GM18507 (cell line): ENCODE measurements around the gene PDE4D.
"Not testable (repeated sequence)": the region's sequence is repeated elsewhere in the genome, so short reads cannot be mapped to it uniquely, and the experiment has no call there.

Experiments
- DNase-seq: peaks from one replicate; pipeline ENCODE4 v3.0.0; 2011; ENCODE audit warnings: low read depth; ENCODE audit not compliant: insufficient read length; ENCODE audit errors: extremely low spot score
- FAIRE-seq: peaks from 2 replicates; lab custom pipeline; 2011; peaks lifted over from hg19 to GRCh38; lab: Jason Lieb, UNC

Gene PDE4D

DNA sequence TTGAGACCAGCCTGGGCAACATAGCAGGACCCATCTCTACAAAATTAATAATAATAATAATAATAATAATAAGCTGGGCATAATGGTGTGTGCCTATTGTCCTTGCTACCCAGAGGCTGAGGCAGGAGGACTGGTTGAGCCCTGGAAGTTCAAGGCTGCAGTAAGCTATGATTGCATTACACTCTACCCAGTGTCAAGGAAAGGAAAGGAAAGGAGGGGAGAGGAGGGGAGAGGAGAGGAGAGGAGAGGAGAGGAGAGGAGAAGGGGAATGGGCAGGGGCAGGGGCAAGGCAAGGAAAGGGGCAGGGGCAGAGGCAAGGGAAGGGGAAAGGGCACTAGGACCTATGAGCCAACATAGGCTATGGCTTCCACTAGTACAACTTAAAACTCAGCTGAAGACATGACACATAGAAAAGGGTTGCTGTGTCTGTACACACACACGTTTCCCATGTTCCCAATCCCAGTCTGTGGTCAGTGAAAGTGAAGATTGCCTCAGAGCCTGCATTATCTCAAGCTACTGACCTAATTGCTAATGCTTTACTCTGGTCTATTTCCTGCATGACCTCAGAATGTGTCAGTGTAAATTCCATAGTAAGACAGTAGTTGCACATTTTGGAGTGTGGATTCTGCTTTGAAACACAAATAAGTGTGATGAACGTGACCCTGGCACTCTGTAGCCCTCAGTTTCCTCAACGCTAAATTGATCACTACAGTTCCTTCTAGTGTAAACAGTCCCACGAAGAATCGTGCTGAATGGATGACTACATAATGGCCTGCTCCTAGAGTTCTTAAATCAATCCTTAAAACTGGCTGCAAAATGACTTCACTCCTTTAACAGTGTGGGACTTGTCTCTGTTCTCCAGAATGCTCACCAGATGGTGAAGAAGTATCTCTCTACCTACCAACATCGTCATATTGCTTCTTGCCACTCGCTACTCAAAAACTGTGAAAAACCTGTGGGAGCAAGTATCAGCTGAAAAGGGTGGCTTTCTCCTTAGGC, 813.6 kb downstream of the PDE4D start:
- FAIRE-seq (no peak), DNase-seq (no peak)

DNA sequence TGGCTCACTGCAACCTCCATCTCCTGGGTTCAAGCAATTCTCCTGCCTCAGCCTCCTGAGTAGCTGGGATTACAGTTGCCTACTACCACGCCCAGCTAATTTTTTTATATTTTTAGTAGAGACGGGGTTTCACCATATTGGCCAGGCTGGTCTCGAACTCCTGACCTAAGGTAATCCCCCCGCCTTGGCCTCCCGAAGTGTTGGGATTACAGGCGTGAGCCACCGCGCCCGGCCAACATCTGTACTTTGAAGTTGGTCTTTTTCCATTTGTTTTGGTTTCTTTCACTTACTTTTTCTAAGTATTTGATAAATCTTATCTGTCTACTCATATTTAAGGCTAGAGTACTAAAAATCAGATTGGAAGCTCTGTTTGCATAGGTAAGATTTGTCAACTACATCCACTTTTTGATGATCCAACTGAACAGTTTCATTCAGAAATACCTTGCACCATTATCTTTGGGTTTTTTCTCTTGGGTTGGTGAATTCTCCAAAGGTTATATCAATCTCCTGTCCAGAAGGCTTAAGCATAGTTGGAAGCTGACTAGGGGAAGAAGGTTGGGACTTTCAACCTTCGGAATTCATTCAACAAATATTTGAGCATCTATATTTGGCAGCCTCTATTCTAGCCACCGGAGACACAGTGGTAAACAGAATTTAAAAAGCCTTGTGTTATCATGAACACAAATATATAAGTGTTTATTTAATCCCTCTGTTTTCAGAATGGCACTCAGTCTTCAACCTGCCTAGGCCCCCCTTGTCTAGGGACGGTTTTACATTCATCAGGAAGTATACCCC, 821.6 kb downstream of the PDE4D start:
- DNase-seq: no peak
- FAIRE-seq: no peak

DNA sequence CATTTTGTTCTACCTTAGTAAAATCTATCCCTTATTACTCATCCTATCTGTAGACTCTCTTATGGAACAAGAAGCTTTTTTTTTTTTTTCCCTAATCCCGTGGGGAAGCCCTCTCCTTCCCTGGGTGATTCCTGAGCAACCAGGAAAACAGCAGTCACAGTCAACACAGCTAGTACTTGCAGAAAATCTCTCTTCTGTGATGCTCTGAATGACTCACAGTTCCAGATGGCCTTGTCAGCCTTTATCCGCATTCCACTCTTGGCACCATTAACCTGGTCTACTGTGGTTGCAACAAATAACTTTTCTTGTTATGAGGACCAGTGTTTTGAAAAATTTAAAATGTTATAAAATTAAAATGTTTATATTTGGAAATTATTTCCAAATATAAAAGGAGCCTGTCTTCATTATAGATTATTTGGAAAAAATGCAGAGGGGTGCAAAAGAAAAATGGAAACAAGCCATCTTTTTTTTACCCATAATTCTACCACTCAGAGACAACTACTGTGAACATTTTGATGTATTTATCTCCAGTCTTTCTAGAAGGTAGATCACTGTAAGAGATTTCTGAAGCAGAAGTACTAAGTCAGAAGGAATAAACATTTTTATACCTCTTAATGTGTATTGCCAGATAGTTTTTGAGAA, 824.0 kb downstream of the PDE4D start:
- no peak for DNase-seq

DNA sequence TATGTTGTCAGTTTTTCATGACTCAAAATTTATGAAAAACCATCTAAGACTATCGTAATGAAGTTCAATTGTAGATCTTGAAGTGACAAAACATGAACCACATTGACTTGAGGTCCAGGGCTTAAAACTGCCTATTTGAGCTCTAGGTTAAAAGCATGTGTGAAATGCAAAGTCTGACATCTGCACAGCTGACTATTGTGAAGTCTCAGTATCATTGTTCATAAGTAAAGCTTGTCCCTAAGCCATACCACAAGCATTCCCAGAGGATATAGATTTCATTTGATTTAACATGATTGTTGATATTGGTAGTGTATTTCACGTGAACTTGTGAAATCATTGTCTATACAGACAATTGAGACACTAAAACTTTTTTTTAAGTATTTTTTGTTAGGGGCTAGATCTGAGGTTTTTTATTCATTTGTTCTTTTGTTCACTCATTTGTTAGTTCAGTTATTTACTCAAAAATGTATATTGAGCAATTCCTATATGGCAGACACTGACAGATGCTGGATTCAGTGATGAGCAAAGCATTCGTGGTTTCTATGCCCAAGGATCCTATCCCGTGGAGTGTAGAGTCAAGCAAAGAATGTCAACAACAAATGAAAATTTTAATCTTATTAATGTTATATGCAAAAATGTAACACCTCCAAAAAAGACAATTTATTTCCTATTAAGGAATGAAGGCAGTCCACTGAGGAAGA, 825.4 kb downstream of the PDE4D start:
- FAIRE-seq (no peak), DNase-seq (no peak)

More for the DNA sequence above, 824.0 kb downstream of the PDE4D start:
- no peak for FAIRE-seq

DNA sequence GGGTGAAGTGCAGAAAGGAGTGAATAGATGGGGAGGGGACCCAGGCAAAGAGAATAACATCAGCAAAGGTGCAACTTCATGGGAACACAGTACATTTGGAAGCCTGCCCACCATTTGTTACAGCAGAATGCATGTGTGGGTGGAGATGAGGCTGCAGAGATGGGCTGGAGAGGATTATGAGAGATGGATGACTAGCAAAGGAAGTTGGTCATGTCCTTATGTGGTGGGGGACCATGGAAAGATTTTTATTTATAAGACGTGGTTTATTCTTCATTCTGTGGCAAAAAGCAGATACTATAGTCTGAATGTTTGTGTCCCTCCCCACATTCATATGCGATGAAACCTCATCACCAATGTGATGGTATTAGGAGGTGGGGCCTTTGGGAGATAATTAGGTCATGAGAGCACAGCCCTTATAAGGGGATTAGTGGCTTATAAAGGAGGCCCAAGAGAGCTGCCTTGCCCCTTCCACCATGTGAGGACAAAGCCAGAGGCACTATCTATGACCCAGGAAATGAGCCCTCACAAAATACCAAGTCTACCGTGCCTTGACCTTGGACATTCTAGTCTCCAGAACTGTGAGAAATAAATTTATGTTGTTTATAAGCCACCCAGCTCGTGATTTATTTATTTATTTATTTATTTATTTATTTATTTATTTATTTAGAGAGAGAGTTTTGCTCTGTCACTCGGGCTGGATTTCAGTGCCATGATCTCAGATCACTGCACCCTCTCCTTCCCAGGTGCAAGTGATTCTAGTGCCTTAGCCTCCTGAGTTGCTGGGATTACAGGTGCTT, 827.0 kb downstream of the PDE4D start:
- FAIRE-seq (no peak), DNase-seq (no peak)

DNA sequence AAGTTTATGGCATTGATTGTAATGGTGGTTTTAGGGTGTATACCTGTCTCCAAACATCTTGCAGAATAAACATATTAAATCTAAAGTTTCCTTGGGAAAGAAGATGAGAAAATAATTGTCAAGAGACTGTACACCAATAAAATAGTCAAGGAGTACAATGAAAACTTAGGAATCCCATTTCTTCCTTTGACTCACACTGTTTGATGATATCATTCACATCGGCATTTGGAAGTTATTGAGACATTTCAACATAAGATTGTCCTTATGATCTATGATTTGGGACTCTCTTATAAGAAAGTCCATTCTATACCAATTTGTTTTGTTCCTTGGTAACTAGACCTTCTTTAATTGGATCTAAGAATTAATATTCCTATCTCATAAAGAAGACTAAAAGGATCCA, 828.0 kb downstream of the PDE4D start:
- no peak for DNase-seq
- no peak for FAIRE-seq

DNA sequence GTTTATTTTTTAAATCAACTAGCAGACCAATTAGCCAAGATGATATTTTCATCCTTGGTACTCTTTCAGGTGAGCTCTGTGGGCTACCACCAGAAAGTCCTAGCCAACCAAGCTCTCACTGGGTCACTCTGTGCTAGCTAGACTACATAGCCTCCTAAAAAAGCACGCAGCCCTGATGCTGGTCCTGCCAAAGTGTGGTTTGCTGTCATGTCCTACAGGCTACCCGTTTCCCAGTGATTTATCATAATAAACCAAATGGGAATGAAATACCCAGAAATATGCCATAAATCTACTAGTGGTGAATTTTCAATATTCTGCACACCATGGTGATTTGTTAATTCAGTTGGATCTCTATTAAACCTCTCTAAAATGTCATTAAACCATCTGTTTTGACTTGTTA, 829.2 kb downstream of the PDE4D start:
- DNase-seq: no peak
- FAIRE-seq: no peak

DNA sequence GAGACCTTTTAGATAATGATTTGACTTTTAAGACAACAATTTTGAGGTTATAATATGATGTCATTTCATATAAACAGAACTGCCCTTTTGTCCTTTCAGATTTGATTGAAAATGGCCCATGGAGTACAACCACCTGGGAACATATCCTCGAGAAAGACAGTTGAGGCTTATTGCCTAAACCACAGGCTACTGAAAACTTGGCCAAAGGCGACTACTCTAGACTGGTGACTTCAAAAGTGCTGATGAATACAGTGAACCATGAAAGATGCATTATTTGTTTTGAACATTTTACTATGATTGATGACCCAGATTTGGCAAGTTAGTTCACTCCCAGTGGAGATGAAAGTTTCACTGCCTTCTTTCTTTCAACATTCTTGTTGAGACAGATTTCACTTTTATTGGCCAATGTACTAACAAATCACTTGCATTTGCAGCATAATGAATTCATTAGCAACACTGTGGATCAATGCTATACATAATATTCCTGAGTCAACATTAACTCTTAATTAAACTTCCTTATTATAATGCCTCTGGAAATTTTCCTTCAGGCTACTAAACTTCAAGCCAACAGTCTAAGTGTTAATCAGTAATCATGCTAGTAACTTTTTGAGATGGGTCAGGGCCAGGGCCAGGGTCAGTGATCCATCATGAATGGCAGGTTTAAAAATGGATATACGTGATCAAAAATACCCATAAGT, 830.4 kb downstream of the PDE4D start:
- FAIRE-seq: no peak
- DNase-seq: no peak

DNA sequence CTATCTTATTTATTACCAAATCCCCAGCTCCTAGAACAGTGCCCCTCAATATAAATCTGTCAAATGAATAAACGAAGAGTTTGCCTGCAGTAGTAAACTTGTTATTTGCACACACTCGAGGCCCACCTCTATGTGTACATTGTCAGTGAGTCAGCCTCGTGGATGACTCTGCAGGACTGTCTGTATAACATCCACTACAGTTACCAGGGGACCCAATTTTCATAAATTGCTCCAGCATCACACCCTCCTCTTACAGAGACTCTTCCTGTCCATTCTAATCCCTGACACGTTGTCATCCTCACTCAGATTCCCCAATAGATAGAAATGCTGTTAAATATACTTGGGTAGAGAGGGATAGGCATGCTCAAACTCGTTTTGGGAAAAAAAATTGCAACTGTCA, 832.1 kb downstream of the PDE4D start:
- DNase-seq (no peak), FAIRE-seq (no peak)

DNA sequence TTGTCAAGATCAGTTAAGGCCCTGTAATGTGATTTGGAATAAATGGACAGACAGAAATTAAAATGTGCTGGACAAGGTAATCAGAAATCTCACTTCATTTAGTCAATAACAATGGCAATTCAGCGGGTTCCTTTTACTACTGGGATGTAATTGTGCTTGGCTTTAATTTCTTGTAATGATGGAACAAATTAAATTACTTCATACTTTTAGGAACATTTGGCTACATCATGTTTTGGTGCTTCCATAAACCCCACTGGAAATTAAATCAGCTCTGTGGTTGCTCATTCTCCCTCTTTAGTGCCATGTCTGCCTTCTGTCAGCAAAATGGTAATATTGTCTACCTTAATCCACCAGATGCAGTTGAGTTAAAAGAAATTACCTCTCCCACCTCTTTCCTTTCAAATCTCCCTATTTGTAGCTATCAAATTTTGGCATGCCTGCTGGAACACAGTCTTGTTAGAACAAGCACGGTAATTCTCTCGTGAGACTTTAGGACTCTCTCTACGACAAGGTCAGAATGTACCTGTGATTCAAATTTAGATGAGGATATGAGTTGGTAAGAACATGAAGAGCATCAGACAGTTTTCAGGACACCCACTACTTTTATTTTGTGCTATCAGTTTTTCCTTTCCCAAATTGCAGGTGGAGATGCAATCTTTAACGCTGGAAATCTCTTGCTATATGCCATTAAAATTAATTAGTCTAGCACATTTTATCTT, 834.4 kb downstream of the PDE4D start:
- DNase-seq (no peak), FAIRE-seq (no peak)

DNA sequence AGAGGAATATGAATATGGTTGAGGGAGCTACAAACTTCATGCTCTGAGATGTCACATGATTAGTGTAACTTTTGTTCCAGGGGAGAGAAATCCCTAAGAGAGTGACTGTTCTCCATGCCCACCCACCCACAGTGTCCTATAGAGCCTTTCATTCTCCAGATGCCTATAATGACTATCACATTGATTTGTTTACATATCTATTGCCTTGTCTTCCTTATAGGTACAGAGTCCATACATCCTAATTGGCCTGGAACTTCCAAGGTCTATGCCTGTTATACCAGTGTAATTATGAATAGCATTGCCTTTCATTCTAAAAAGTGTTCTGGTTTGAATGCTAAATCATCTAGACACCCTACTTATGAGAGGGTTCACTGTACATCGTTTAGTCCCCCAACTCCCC, 835.3 kb downstream of the PDE4D start:
- DNase-seq: no peak
- no peak for FAIRE-seq

DNA sequence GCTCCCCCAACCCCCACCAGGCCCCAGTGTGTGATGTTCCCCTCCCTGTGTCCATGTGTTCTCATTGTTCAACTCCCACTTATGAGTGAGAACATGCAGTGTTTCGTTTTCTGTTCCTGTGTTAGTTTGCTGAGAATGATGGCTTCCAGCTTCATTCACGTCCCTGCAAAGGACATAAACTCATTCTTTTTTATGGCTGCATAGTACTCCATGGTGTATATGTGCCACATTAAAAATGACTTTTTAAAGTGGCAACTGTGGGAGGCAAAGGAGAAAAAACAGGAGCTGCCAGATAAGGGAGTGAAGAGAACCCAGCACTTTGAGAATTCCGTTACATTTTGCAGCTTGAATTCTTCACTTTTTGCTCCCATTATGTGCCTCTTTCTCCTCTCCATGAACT, 836.9 kb downstream of the PDE4D start:
- not testable (repeated sequence) for FAIRE-seq, DNase-seq

DNA sequence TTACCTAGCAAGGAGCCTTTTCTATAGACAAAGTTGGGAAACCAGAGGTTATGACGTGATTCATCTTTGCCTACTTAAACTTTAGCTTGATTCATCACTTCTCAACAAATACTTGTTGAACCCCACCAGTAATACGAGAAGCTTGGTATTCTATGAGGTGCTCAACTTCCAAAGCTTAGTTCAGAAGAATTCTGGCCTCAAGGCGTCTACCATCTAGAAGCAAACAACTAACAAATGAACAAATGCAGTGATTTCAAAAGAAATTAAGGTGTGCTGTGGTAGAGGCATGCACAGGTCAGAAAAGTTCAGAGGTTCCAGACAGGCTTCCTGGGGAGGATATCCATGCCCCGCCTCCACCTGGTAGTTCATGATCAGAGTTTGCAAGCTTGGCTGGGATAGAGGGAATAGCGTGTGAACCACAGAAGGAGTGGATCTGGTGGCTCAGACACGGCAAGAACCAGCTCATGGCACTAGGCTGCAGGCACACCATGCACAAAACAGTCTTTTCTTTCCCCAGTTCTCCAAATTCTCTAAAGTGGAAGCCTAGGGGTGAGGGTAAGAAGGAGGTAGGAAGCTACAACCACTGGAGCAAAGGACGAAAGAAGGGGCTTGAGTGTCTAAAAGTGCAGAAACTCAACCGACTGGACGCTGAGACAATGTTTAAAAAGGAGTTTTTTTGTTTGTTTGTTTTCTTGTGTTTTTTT, 837.6 kb downstream of the PDE4D start:
- no peak for DNase-seq
- no peak for FAIRE-seq

DNA sequence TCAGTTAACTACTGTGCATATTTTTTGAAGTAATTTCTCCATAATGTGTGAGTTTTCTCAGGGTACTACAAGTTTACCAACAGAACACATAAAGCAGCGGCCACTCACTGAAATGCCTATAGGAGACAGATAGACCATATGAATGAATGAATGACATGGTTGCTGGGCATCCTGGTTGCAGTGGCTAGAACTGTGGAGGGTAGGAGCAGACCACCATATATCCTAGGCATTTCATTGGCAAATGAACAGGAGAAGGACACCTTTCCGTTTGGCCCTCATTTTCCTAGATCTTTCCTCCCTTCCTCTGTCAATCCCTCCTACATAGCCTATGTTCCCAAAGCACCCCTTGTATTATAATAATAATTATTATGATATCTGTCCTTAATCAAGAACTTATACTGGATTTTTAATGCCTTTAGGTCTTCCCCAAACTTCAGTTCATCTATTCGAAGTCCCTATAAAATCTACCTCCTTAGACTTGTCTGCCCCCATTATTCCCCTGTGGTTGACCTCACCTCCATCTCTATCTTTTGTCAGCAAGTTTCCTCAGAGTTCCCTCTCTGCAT, 838.5 kb downstream of the PDE4D start:
- FAIRE-seq: no peak
- DNase-seq: no peak

DNA sequence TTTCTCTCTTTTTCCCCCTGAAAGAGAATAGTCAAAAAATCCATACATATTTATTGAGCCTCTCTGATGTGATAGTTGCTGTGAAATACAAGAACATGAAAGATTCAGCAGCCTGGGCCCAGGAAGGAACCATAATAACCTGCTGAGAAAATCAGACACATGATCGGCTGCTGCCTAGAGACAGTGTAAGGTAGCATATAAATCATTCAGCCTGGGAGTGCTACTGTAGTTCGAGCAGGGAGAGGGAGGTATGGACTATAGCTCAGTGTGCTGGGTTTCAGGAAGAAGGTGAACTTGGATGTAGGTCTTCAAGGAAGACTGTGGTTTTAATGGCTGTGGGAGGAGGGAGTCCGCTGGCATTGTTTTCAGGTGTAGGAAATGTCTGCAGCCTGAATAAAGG, 841.6 kb downstream of the PDE4D start:
- DNase-seq (no peak), FAIRE-seq (no peak)

DNA sequence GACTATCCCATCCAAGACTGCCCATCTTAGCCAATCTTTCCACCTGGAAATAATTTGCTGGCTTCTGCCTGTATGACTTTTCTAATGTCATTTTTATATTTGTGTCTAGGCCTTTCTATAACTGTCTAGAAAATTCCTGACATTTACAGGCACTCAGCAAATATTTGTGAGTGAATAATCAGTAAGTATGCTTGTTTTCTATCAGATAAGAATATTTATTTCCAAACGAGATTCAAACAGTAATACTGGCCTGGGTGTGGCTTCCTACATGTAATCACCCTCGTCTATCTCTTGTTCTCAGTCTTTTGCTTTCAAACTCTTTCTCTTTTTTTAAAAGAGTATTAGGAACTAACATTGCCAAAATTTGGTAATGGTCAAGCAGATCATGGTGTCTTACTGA, 844.4 kb downstream of the PDE4D start:
- DNase-seq (no peak), FAIRE-seq (no peak)
